NCI-H1092 (cell line): ENCODE results near the gene OSBPL5.

Source experiments
- DNase-seq: peaks from one replicate; lab custom pipeline; 2025; lab: John Stamatoyannopoulos, UW

OSBPL5 gene

GRCh38 chr11:3148255-3148989 lies 16.7 kb downstream of the OSBPL5 start:
- DNase-seq: no peak

- DNase-seq: no peak
Observed at GRCh38 chr11:3147626-3148025, 17.5 kb downstream of the OSBPL5 start.

- DNase-seq: no peak
Observed at GRCh38 chr11:3147257-3147619, 17.9 kb downstream of the OSBPL5 start.

GRCh38 chr11:3146612-3147256 lies 18.4 kb downstream of the OSBPL5 start:
- DNase-seq: no peak

GRCh38 chr11:3145206-3145520 lies 19.9 kb downstream of the OSBPL5 start:
- DNase-seq: no peak

GRCh38 chr11:3144296-3145205 lies 20.6 kb downstream of the OSBPL5 start:
- DNase-seq: no peak

GRCh38 chr11:3143136-3143880 lies 21.8 kb downstream of the OSBPL5 start:
- DNase-seq: no peak

GRCh38 chr11:3140291-3140603 lies 24.9 kb downstream of the OSBPL5 start:
- DNase-seq: no peak

GRCh38 chr11:3139481-3140290 lies 25.4 kb downstream of the OSBPL5 start:
- no peak for DNase-seq

- DNase-seq: no peak
Observed at GRCh38 chr11:3139086-3139440, 26.0 kb downstream of the OSBPL5 start.

GRCh38 chr11:3138178-3139085 lies 26.7 kb downstream of the OSBPL5 start:
- DNase-seq: no peak

GRCh38 chr11:3137486-3138177 lies 27.5 kb downstream of the OSBPL5 start:
- DNase-seq: no peak

- DNase-seq: no peak
Observed at GRCh38 chr11:3136546-3137455, 28.3 kb downstream of the OSBPL5 start.

- no peak for DNase-seq
Observed at GRCh38 chr11:3135481-3136440, 29.3 kb downstream of the OSBPL5 start.

GRCh38 chr11:3134651-3135480 lies 30.2 kb downstream of the OSBPL5 start:
- no peak for DNase-seq

GRCh38 chr11:3134218-3134621 lies 30.9 kb downstream of the OSBPL5 start:
- no peak for DNase-seq
